ENCODE data around the gene CELF5.

The CELF5 gene

GRCh38 chr19:3183721-3184641 is 40.5 kb upstream of the CELF5 start:
- POLR2A ChIA-PET, result interaction anchor here (0.8 kb wide), 1 partner anchor 26 kb away, joined by 5 read pairs; no protein-coding TSS in a partner anchor
- peaks cover 0 to 16% of the 10 kb centered on the region in 2 experiments; a peak in 1 of 3 replicates for H3K36me3 ChIP-seq (ENCODE audit: control insufficient read depth in 2 of 2, insufficient read depth in 1 of 2, low read length in 2 of 2)
- CTCF ChIA-PET, result interaction anchor here (0.6 to 1.5 kb wide), 4 partner anchors 20 to 233 kb away, joined by 3 to 4 read pairs (median 3); no protein-coding TSS in a partner anchor
- no peak overlapping the region for H3K27ac ChIP-seq (ENCODE audit: extremely low read depth, low read depth, low read length)
- peaks cover 5% of the 10 kb centered on the region for H3K4me1 ChIP-seq (ENCODE audit: control insufficient read depth, insufficient read depth, low read length)
- H3K9me3 ChIP-seq (ENCODE audit: control insufficient read depth, insufficient read depth, low read depth, low read length), result no peaks in the 10 kb centered on the region
- H3K4me3 ChIP-seq (ENCODE audit: low read depth, low read length), result no peak overlapping the region
- TF ChIP-seq SCRT1 (tag by site-specific recombination; IDR thresholded peaks at IDR 0.05; ENCODE audit: borderline replicate concordance), result no peak
- TF ChIP-seq, protein P1, sequence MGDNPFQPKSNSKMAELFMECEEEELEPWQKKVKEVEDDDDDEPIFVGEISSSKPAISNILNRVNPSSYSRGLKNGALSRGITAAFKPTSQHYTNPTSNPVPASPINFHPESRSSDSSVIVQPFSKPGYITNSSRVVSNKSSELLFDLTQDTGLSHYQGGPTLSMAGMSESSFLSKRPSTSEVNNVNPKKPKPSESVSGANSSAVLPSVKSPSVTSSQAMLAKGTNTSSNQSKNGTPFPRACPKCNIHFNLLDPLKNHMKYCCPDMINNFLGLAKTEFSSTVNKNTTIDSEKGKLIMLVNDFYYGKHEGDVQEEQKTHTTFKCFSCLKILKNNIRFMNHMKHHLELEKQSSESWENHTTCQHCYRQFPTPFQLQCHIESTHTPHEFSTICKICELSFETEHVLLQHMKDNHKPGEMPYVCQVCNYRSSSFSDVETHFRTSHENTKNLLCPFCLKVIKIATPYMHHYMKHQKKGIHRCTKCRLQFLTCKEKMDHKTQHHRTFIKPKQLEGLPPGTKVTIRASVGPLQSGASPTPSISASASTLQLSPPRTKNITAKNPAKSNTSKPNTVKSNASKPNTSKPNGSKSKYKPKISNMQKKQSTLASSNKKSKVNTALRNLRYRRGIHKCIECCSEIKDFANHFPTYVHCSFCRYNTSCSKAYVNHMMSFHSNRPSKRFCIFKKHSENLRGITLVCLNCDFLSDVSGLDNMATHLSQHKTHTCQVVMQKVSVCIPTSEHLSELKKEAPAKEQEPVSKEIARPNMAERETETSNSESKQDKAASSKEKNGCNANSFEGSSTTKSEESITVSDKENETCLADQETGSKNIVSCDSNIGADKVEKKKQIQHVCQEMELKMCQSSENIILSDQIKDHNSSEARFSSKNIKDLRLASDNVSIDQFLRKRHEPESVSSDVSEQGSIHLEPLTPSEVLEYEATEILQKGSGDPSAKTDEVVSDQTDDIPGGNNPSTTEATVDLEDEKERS (tag by site-specific recombination; IDR thresholded peaks at IDR 0.05), result peak; percentile 74
- TF ChIP-seq ZNF366 (tag by site-specific recombination; conservative IDR thresholded peaks at IDR 0.05), result no peak
- TF ChIP-seq ZNF184 (tag by site-specific recombination; IDR thresholded peaks at IDR 0.05), result no peak
- TF ChIP-seq ZSCAN16 (tag by site-specific recombination; IDR thresholded peaks at IDR 0.05), result no peak
- 0 out of 2 replicates have a peak, but pooled peaks have one; percentile 15 for TF ChIP-seq ZXDB (tag by site-specific recombination; IDR thresholded peaks at IDR 0.05)
- TF ChIP-seq ZNF501 (tag by site-specific recombination; IDR thresholded peaks at IDR 0.05), result no peak
- TF ChIP-seq HOXA7 (CRISPR knock-in tag; IDR thresholded peaks at IDR 0.05; ENCODE audit: borderline replicate concordance), result no peak
- TF ChIP-seq ZNF610 (tag by site-specific recombination; IDR thresholded peaks at IDR 0.05; ENCODE audit: borderline replicate concordance), result no peak
- no peak for TF ChIP-seq BCL11B (tag by site-specific recombination; IDR thresholded peaks at IDR 0.05; ENCODE audit: low read depth)
- TF ChIP-seq MZF1 (tag by site-specific recombination; IDR thresholded peaks at IDR 0.05; ENCODE audit: borderline replicate concordance), result no peak
- TF ChIP-seq OVOL3 (tag by site-specific recombination; IDR thresholded peaks at IDR 0.05), result no peak
- TF ChIP-seq ZNF362 (tag by site-specific recombination; IDR thresholded peaks at IDR 0.05), result no peak
- TF ChIP-seq, protein P2, sequence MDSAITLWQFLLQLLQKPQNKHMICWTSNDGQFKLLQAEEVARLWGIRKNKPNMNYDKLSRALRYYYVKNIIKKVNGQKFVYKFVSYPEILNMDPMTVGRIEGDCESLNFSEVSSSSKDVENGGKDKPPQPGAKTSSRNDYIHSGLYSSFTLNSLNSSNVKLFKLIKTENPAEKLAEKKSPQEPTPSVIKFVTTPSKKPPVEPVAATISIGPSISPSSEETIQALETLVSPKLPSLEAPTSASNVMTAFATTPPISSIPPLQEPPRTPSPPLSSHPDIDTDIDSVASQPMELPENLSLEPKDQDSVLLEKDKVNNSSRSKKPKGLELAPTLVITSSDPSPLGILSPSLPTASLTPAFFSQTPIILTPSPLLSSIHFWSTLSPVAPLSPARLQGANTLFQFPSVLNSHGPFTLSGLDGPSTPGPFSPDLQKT (IDR thresholded peaks at IDR 0.05; ENCODE audit: borderline replicate concordance, low read depth, low read length), result no peak
- TF ChIP-seq ZNF19 (tag by site-specific recombination; IDR thresholded peaks at IDR 0.05; ENCODE audit: low read depth), result no peak
- TF ChIP-seq ZNF654 (tag by site-specific recombination; IDR thresholded peaks at IDR 0.05; ENCODE audit: low read depth), result no peak
- no peak for TF ChIP-seq ZNF658 (tag by site-specific recombination; IDR thresholded peaks at IDR 0.05)
- TF ChIP-seq TSHZ1 (tag by site-specific recombination; IDR thresholded peaks at IDR 0.05; ENCODE audit: borderline replicate concordance), result no peak
- TF ChIP-seq ZNF391 (tag by site-specific recombination; IDR thresholded peaks at IDR 0.05; ENCODE audit: borderline replicate concordance, low read depth), result 0 out of 2 replicates have a peak, but pooled peaks have one; percentile 46
- no peak for TF ChIP-seq ZNF157 (tag by site-specific recombination; IDR thresholded peaks at IDR 0.05)
- TF ChIP-seq INSM2 (tag by site-specific recombination; IDR thresholded peaks at IDR 0.05), result no peak
- peak; percentile 22; the same call in 1 of the 2 replicates for TF ChIP-seq SP7 (tag by site-specific recombination; IDR thresholded peaks at IDR 0.05)
- no peak for TF ChIP-seq ZNF433 (tag by site-specific recombination; IDR thresholded peaks at IDR 0.05; ENCODE audit: low read depth)
- no peak for TF ChIP-seq CTCF (tag by site-specific recombination; IDR thresholded peaks at IDR 0.05)
